GM12892 (cell line): Measurements from ENCODE around the gene NR2C1.

Source experiments
- POLR2A ChIP-seq: IDR thresholded peaks from 2 replicates; pipeline ENCODE4 v1.6.1; 2011; ENCODE audit warnings: low read depth, low read length, control low read depth
- POLR2AphosphoS5 ChIP-seq: IDR thresholded peaks from 2 replicates; pipeline ENCODE4 v1.6.1; 2011; ENCODE audit warnings: low read depth, low read length, control low read depth
- TAF1 ChIP-seq: IDR thresholded peaks from 2 replicates; pipeline ENCODE4 v1.6.1; 2011; ENCODE audit warnings: low read depth, mild to moderate bottlenecking, control low read depth, low read length, borderline replicate concordance

GRCh38 chr12:95054206-95054605, 19.2 kb downstream of the NR2C1 start:
- TF ChIP-seq POLR2AphosphoS5 (no peak), POLR2A (no peak), TAF1 (no peak)
